GM12878 (cell line): ENCODE results near the gene PCK1. TPM values are rescaled to one million over a fixed set of nuclear protein-coding genes. Genes with fewer than 3 reads are reported as not detected.

Experiments
- ATAC-seq: fragments of 200-7000 bp; cut with Tn5 transposase; 3 replicates; pipeline ENCODE4 v1.9.1; 2020; ENCODE audit warnings: mild to moderate bottlenecking, moderate library complexity
- BruUV-seq: library from RNA; stranded (reverse); fragments of 400-500 nt; replicated peaks from 2 replicates; lab custom pipeline; 2021; lab: Mats Ljungman, UMichigan
- CTCF ChIA-PET: fragments of 300-600 bp; sonication (Branson Sonifier 250); formaldehyde crosslinking; extraction: SDS; loops from one replicate; lab custom pipeline; 2021; ENCODE audit warnings: inconsistent platforms; lab: Yijun Ruan, JAX
- POLR2A ChIA-PET: fragments of 350-600 bp; formaldehyde crosslinking; extraction: SDS; loops from one replicate; lab custom pipeline; 2021; ENCODE audit warnings: inconsistent platforms; lab: Charles Lee
- RAD21 ChIA-PET: fragments of 300-600 bp; sonication (Branson Sonifier 250); formaldehyde crosslinking; loops from one replicate; lab custom pipeline; 2023; ENCODE audit warnings: antibody characterized with exemption; ENCODE audit not compliant: unreplicated experiment; lab: Charles Lee
- SMC1A ChIA-PET: fragments of 300-600 bp; sonication (Branson Sonifier 250); formaldehyde crosslinking; loops from one replicate; lab custom pipeline; 2023; ENCODE audit not compliant: unreplicated experiment, uncharacterized antibody; lab: Charles Lee
- DNase-seq: peaks from one replicate; pipeline ENCODE4 v3.0.0-alpha.2; 2011; ENCODE audit warnings: low read depth, low spot score
- FAIRE-seq: peaks from 3 replicates; lab custom pipeline; 2011; peaks lifted over from hg19 to GRCh38; lab: Jason Lieb, UNC
- H2AFZ ChIP-seq: 2 replicates; pipeline ENCODE4 v1.6.0; 2011; ENCODE audit warnings: low read depth, low read length, control low read depth; ENCODE audit not compliant: control insufficient read depth
- H3K27ac ChIP-seq: 2 replicates; pipeline ENCODE4 v1.5.1; 2011; ENCODE audit warnings: control low read depth; ENCODE audit not compliant: control insufficient read depth, insufficient read depth
- H3K27me3 ChIP-seq, 2 experiments: replicated peaks in 1 of 2; 2 replicates each; pipeline versions ENCODE4 v1.6.0 to v1.6.1; 2011; ENCODE audit warnings: low read length in 1 of 2; ENCODE audit not compliant: control insufficient read depth in 2 of 2, insufficient read depth in 2 of 2
- H3K36me3 ChIP-seq, 2 experiments: 2 replicates each; pipeline ENCODE4 v1.5.1; 2011; ENCODE audit warnings: low read length in 1 of 2; ENCODE audit not compliant: control insufficient read depth in 2 of 2, insufficient read depth in 2 of 2
- H3K4me1 ChIP-seq: 2 replicates; pipeline ENCODE4 v1.6.1; 2011; ENCODE audit warnings: mild to moderate bottlenecking, low read length, moderate library complexity, mixed read lengths; ENCODE audit not compliant: control insufficient read depth, insufficient read depth
- H3K4me2 ChIP-seq: 2 replicates; pipeline ENCODE4 v1.6.0; 2011; ENCODE audit warnings: control low read depth; ENCODE audit not compliant: control insufficient read depth, insufficient read depth
- H3K4me3 ChIP-seq: fragments of 200-600 bp; sonication (generic); 2 replicates; pipeline ENCODE4 v1.5.1; 2016
- H3K79me2 ChIP-seq: 2 replicates; pipeline ENCODE4 v1.6.0; 2011; ENCODE audit warnings: low read length; ENCODE audit not compliant: control insufficient read depth, insufficient read depth
- H3K9ac ChIP-seq: 2 replicates; pipeline ENCODE4 v1.8.0; 2011; ENCODE audit warnings: low read length, control low read depth, mixed read lengths; ENCODE audit not compliant: control insufficient read depth, insufficient read depth
- H3K9me3 ChIP-seq: replicated peaks from 3 replicates; pipeline ENCODE4 v1.5.1; 2011; ENCODE audit warnings: mild to moderate bottlenecking, low read length; ENCODE audit not compliant: control insufficient read depth, insufficient read depth
- H4K20me1 ChIP-seq: 2 replicates; pipeline ENCODE4 v1.6.0; 2011; ENCODE audit not compliant: control insufficient read depth, insufficient read depth
- ELK1 ChIP-seq: IDR thresholded peaks from 2 replicates; pipeline ENCODE4 v1.6.1; 2012; ENCODE audit warnings: low read depth, low read length, improper control_type of control experiment
- MLLT1 ChIP-seq: fragments of 450-650 bp; IDR thresholded peaks from 2 replicates; pipeline ENCODE4 v1.6.1; 2016; ENCODE audit warnings: mild to moderate bottlenecking
- NFYB ChIP-seq: IDR thresholded peaks from 2 replicates; pipeline ENCODE4 v1.6.1; 2011; ENCODE audit warnings: low read depth, mild to moderate bottlenecking, low read length, improper control_type of control experiment, moderate library complexity; ENCODE audit not compliant: insufficient read depth
- PKNOX1 ChIP-seq: fragments of 450-650 bp; IDR thresholded peaks from 2 replicates; pipeline ENCODE4 v1.6.1; 2016; ENCODE audit warnings: mild to moderate bottlenecking
- POU2F2 ChIP-seq: IDR thresholded peaks from 3 replicates; pipeline ENCODE4 v1.6.1; 2011; ENCODE audit warnings: low read depth, mild to moderate bottlenecking, low read length, borderline replicate concordance
- REST ChIP-seq: IDR thresholded peaks from 2 replicates; pipeline ENCODE4 v1.6.1; 2012; ENCODE audit warnings: mild to moderate bottlenecking, low read depth, low read length
- SMAD5 ChIP-seq: IDR thresholded peaks from 2 replicates; pipeline ENCODE4 v1.6.1; 2016; ENCODE audit warnings: antibody characterized with exemption, low read depth
- SUZ12 ChIP-seq: fragments of 200-600 bp; sonication (generic); IDR thresholded peaks from one replicate; pipeline ENCODE4 v1.6.1; 2018; ENCODE audit warnings: antibody characterized with exemption, mild to moderate bottlenecking; ENCODE audit not compliant: unreplicated experiment
- TARDBP ChIP-seq: IDR thresholded peaks from 2 replicates; pipeline ENCODE4 v1.6.1; 2016; ENCODE audit warnings: borderline replicate concordance
- WGBS: methylation state at CpG from one replicate; pipeline ENCODE4 v1.1.6; 2016; ENCODE audit warnings: low lambda C conversion rate; ENCODE audit not compliant: insufficient replicate concordance, insufficient coverage; ENCODE audit errors: missing lambda C conversion rate; 5-methylcytosine and 5-hydroxymethylcytosine counted together
- in situ Hi-C: fragments of 300-500 bp; cut with MboI; formaldehyde crosslinking; loops from 9 replicates; pipeline ENCODE4 v1.14.3; 2018; ENCODE audit warnings: mixed read lengths
- intact Hi-C: fragments of 100-400 bp; cut with micrococcal nuclease; formaldehyde crosslinking; loops from one replicate; pipeline ENCODE4 v1.14.2; 2022; ENCODE audit not compliant: unreplicated experiment
- polyA plus RNA-seq, 11 experiments: library from polyadenylated mRNA; depleted of rRNA in 4 of 11; unstranded in 6 of 11; stranded (reverse) in 5 of 11; fragments of >200 nt; fragmentation: Nextera tagmentation in 4 of 11; fragmentation: Illumina TruSeq in 1 of 11; extraction: Ambion mirVana in 4 of 11; extraction: Trizol in 1 of 11; gene quantifications; 1 replicate in 1 of 11; 2 replicates in 10 of 11; pipeline versions ENCODE4 v1.2.1 to v1.2.3, GENCODE V29; 2011 to 2016; ENCODE audit warnings: inconsistent platforms in 2 of 11, missing spikeins in 2 of 11, low read depth in 1 of 11
- total RNA-seq, 4 experiments: library from RNA; depleted of rRNA in 3 of 4; stranded (reverse); fragments of >200 nt in 3 of 4; fragmentation: Illumina TruSeq in 1 of 4; extraction: Trizol in 1 of 4; gene quantifications; 2 replicates each; pipeline versions ENCODE4 v1.2.1 to v1.2.3, GENCODE V29; 2013 to 2021

The PCK1 gene
- total and polyA plus RNA-seq, 10 of the 15 experiments (the other 5 are each of a cell fraction or from before 2014, with no cell fraction given): 0.02 to 0.33 (median 0.09) TPM; not detected in 5

GRCh38 chr20:57592263-57593092 lies 31.6 kb downstream of the PCK1 start:
- CTCF ChIA-PET: interaction anchor here (1.0 to 1.9 kb wide), 5 partner anchors 76 to 592 kb away, joined by 3 to 6 read pairs (median 3); no protein-coding TSS in a partner anchor
- in situ Hi-C loops: loop anchor here (5.0 to 10.0 kb wide), 4 partner anchors 80 to 592 kb away; no protein-coding TSS in a partner anchor
- intact Hi-C loops: loop anchor here (1.0 to 2.0 kb wide), 2 partner anchors 93 to 210 kb away; no protein-coding TSS in a partner anchor
- H3K4me1 ChIP-seq: no peaks in the 10 kb centered on the region; the same call in none of the 2 replicates
- ATAC-seq (no peak), DNase-seq (no peak), FAIRE-seq (no peak)
- peaks cover 2% of the 10 kb centered on the region; the same call in 1 of the 3 replicates for H3K9me3 ChIP-seq
- no peaks in the 10 kb centered on the region for H3K79me2 ChIP-seq
- H3K9ac ChIP-seq: no peak overlapping the region
- H3K4me3 ChIP-seq: no peak overlapping the region
- RAD21 ChIA-PET: interaction anchor here (0.6 to 5.0 kb wide), 5 partner anchors 71 to 93 kb away, joined by 3 to 31 read pairs (median 4); no protein-coding TSS in a partner anchor
- SMC1A ChIA-PET: interaction anchor here (1.3 to 1.5 kb wide), 2 partner anchors 77 to 94 kb away, joined by 3 to 5 read pairs; no protein-coding TSS in a partner anchor
- BruUV-seq: no TSS peak
- no peak overlapping the region for H2AFZ ChIP-seq
- no peak overlapping the region for H3K27ac ChIP-seq
- no peaks in the 10 kb centered on the region for H3K36me3 ChIP-seq
- H3K4me2 ChIP-seq: no peak overlapping the region
- H3K27me3 ChIP-seq: no peaks in the 10 kb centered on the region; a peak in 1 of 4 replicates
- WGBS: 34% methylated on average over 22 of the region's 22 CpGs
- POLR2A ChIA-PET: no interaction called here
- no peaks in the 10 kb centered on the region for H4K20me1 ChIP-seq
- TF ChIP-seq SUZ12 (no peak), MLLT1 (no peak), POU2F2 (no peak), REST (no peak), NFYB (no peak), PKNOX1 (no peak), ELK1 (no peak), SMAD5 (no peak), TARDBP (no peak)
